HL-60 (cell line): ENCODE measurements around the gene ATP8A2.

Experiments
- DNase-seq, 2 experiments: peaks; one replicate each; pipeline ENCODE4 v3.0.0-alpha.2; 2010 to 2020; ENCODE audit warnings: low read depth in 1 of 2, low spot score in 1 of 2
- H3K27ac ChIP-seq: fragments of 250-450 bp; sonication (Bioruptor Pico); replicated peaks from 2 replicates; pipeline ENCODE4 v1.5.1; 2020; ENCODE audit warnings: mild to moderate bottlenecking, moderate library complexity
- H3K27me3 ChIP-seq: fragments of 250-450 bp; sonication (Bioruptor Pico); 2 replicates; pipeline ENCODE4 v1.5.1; 2021; ENCODE audit warnings: mild to moderate bottlenecking, moderate library complexity; ENCODE audit not compliant: insufficient read depth, poor library complexity, severe bottlenecking
- H3K4me3 ChIP-seq: replicated peaks from 2 replicates; pipeline ENCODE4 v1.5.1; 2011; ENCODE audit warnings: mild to moderate bottlenecking, control low read depth, low read length; ENCODE audit not compliant: insufficient read depth
- CTCF ChIP-seq: IDR thresholded peaks from one replicate; pipeline ENCODE4 v1.5.1; 2011; ENCODE audit warnings: low read length, control low read depth, inconsistent platforms; ENCODE audit not compliant: insufficient read depth
- GABPA ChIP-seq: IDR thresholded peaks from 2 replicates; pipeline ENCODE4 v1.6.1; 2012; ENCODE audit warnings: low read depth
- POLR2AphosphoS5 ChIP-seq: IDR thresholded peaks from 2 replicates; pipeline ENCODE4 v1.6.1; 2012; ENCODE audit warnings: low read depth
- REST ChIP-seq: IDR thresholded peaks from 2 replicates; pipeline ENCODE4 v1.6.1; 2012; ENCODE audit warnings: low read depth; ENCODE audit not compliant: insufficient replicate concordance
- SPI1 ChIP-seq: IDR thresholded peaks from 2 replicates; pipeline ENCODE4 v1.6.1; 2012; ENCODE audit warnings: low read depth, mild to moderate bottlenecking, borderline replicate concordance

ATP8A2 gene

GRCh38 chr13:26051657-26052311, 680.0 kb downstream of the ATP8A2 start, which contains the start of gene SHISA2:
Gene SHISA2, minus strand, starts transcription at chr13:26052016. Its CDS starts 1,041 bp downstream, at chr13:26050975.
- peak; percentile 20 to 22 for DNase-seq
- TF ChIP-seq GABPA: no peak
- no peak for TF ChIP-seq CTCF
- TF ChIP-seq POLR2AphosphoS5: peak; percentile 26; the same call in 1 of the 2 replicates
- TF ChIP-seq SPI1: no peak
- no peak for TF ChIP-seq REST
- Histone ChIP-seq H3K4me3 (peak within 1 kb of the TSS; percentile 52), H3K27ac (no peak within 1 kb of the TSS), H3K27me3 (peaks cover 50% of the 10 kb centered on the region)

GRCh38 chr13:26052337-26052736, 680.6 kb downstream of the ATP8A2 start:
- no peak for TF ChIP-seq POLR2AphosphoS5
- TF ChIP-seq REST: no peak
- TF ChIP-seq CTCF: no peak
- TF ChIP-seq GABPA: no peak
- no peak for TF ChIP-seq SPI1
- Histone ChIP-seq H3K27ac (no peak overlapping the region), H3K4me3 (no peak overlapping the region; the same call in 1 of the 2 replicates), H3K27me3 (peaks cover 45% of the 10 kb centered on the region)
- no peak for DNase-seq

GRCh38 chr13:26053418-26053980, 681.7 kb downstream of the ATP8A2 start:
- H3K27ac ChIP-seq: no peak overlapping the region
- no peak for TF ChIP-seq GABPA
- no peak for TF ChIP-seq REST
- TF ChIP-seq CTCF: no peak
- no peak for TF ChIP-seq SPI1
- no peak for TF ChIP-seq POLR2AphosphoS5
- no peak overlapping the region for H3K4me3 ChIP-seq
- peaks cover 39% of the 10 kb centered on the region for H3K27me3 ChIP-seq
- no peak for DNase-seq
